ENCODE data around the gene CNOT1.

GRCh38 chr16:58507195-58507962 lies 122.2 kb downstream of the CNOT1 start:
- TF ChIP-seq CTCF (IDR thresholded peaks at IDR 0.05) (no peak), POLR2A (IDR thresholded peaks at IDR 0.05) (no peak)

Data from testis (tissue), 2 donors.